Astrocyte of the spinal cord (primary cell): ENCODE measurements around the gene SMIM14.

ENCODE experiments used
- DNase-seq: peaks from one replicate; pipeline ENCODE4 v3.0.0; 2011; ENCODE audit warnings: low read depth, low spot score
- H3K4me3 ChIP-seq: 2 replicates; pipeline ENCODE4 v1.5.1; 2011; ENCODE audit warnings: low read depth, mild to moderate bottlenecking, low read length, moderate library complexity
- CTCF ChIP-seq: IDR thresholded peaks from 2 replicates; pipeline ENCODE4 v1.5.1; 2012; ENCODE audit warnings: low read depth, mild to moderate bottlenecking, low read length, inconsistent platforms
- in situ Hi-C: cut with HindIII; loops from 2 replicates; pipeline ENCODE4 v1.10.0; 2017; ENCODE audit warnings: low sequenced_read_pairs

SMIM14 gene

GRCh38 chr4:39667706-39668105, 29.0 kb upstream of the SMIM14 start:
- H3K4me3 ChIP-seq, result no peak overlapping the region
- DNase-seq, result no peak
- in situ Hi-C loops, result no loop called here
- TF ChIP-seq CTCF, result no peak

GRCh38 chr4:39664828-39665731, 26.4 kb upstream of the SMIM14 start:
- no peak for TF ChIP-seq CTCF
- peak; percentile 64 for DNase-seq
- no peak overlapping the region for H3K4me3 ChIP-seq
- in situ Hi-C loops, result no loop called here

GRCh38 chr4:39662683-39663082, 24.0 kb upstream of the SMIM14 start:
- DNase-seq, result no peak
- in situ Hi-C loops, result no loop called here
- no peak overlapping the region for H3K4me3 ChIP-seq

DNA sequence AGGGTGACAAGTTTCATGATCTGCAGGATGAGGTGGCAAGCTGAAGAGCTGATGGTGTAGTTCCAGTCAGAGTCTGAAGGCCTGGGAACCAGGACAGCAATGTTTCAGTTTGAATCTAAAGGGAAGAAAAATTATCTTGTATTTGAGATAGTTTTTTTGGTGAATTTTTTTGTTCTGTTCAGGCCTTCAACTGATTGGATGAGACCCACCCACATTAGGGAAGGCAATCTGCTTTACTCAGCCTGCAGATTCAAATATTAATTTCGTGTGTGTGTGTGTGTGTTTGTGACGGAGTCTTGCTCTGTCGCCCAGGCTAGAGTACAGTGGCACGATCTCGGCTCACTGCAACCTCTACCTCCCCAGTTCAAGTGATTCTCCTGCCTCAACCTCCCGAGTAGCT, 22.1 kb upstream of the SMIM14 start:
- DNase-seq, result no peak
- in situ Hi-C loops, result no loop called here
- no peak for TF ChIP-seq CTCF
- H3K4me3 ChIP-seq, result no peak overlapping the region

More at GRCh38 chr4:39662683-39663082, 24.0 kb upstream of the SMIM14 start:
- TF ChIP-seq CTCF, result no peak

DNA sequence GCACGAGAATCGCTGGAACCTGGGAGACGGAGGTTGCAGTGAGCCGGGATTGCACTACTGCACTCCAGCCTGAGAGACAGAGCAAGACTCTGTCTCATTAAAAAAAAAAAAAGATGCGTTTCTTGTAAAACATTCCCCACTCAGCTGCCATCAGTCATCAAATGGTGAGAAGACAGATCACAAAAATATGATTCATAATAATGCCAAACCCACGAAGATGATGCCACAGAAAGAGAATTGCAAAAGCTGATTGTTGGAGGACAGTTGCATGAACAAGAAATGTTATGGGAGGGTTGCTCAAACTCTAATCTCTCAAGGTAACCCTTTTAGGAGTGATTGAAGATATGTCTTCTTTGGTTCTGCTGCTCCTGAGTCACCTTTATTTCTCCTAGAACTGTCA, 21.4 kb upstream of the SMIM14 start:
- H3K4me3 ChIP-seq, result no peak overlapping the region
- in situ Hi-C loops, result no loop called here
- no peak for DNase-seq
- no peak for TF ChIP-seq CTCF

GRCh38 chr4:39658756-39659155, 20.1 kb upstream of the SMIM14 start:
- TF ChIP-seq CTCF, result peak; percentile 51
- in situ Hi-C loops, result no loop called here
- DNase-seq, result no peak
- H3K4me3 ChIP-seq, result no peak overlapping the region
